ENCODE results near the gene HNF1B. TPM values are rescaled to one million over a fixed set of nuclear protein-coding genes. Genes with fewer than 3 reads are reported as not detected.

The HNF1B gene
- total RNA-seq, 1 donor from 2014 or later: 10.5 TPM

- Mint-ChIP-seq H3K27me3 (ENCODE audit: low read depth) (no peaks in the 10 kb centered on the region), H3K4me3 (ENCODE audit: unreplicated experiment) (no peak overlapping the region), H3K27ac (ENCODE audit: unreplicated experiment) (no peak overlapping the region), H3K36me3 (ENCODE audit: low read depth) (no peaks in the 10 kb centered on the region), H3K9me3 (ENCODE audit: low read depth) (no peaks in the 10 kb centered on the region), H3K4me1 (ENCODE audit: low read depth) (no peaks in the 10 kb centered on the region)
- TF ChIP-seq CTCF (IDR thresholded peaks at IDR 0.05): no peak
- DNase-seq (ENCODE audit: low spot score): no peak
These were observed 80.6 kb downstream of the HNF1B start for GRCh38 chr17:37664214-37664613.

- H3K27me3 Mint-ChIP-seq (ENCODE audit: low read depth): no peaks in the 10 kb centered on the region
- H3K4me3 Mint-ChIP-seq (ENCODE audit: unreplicated experiment): no peak overlapping the region
- no peaks in the 10 kb centered on the region for H3K9me3 Mint-ChIP-seq (ENCODE audit: low read depth)
- no peaks in the 10 kb centered on the region for H3K36me3 Mint-ChIP-seq (ENCODE audit: low read depth)
- no peaks in the 10 kb centered on the region for H3K4me1 Mint-ChIP-seq (ENCODE audit: low read depth)
- no peak for DNase-seq (ENCODE audit: low spot score)
- no peak for TF ChIP-seq CTCF (IDR thresholded peaks at IDR 0.05)
- H3K27ac Mint-ChIP-seq (ENCODE audit: unreplicated experiment): no peak overlapping the region
These were observed 82.5 kb downstream of the HNF1B start for GRCh38 chr17:37662353-37662752.

GRCh38 chr17:37661400-37662014, 83.4 kb downstream of the HNF1B start:
- no peak for TF ChIP-seq CTCF (IDR thresholded peaks at IDR 0.05)
- no peak overlapping the region for H3K4me3 Mint-ChIP-seq (ENCODE audit: unreplicated experiment)
- H3K36me3 Mint-ChIP-seq (ENCODE audit: low read depth): no peaks in the 10 kb centered on the region
- no peaks in the 10 kb centered on the region for H3K27me3 Mint-ChIP-seq (ENCODE audit: low read depth)
- H3K9me3 Mint-ChIP-seq (ENCODE audit: low read depth): no peaks in the 10 kb centered on the region
- no peaks in the 10 kb centered on the region for H3K4me1 Mint-ChIP-seq (ENCODE audit: low read depth)
- H3K27ac Mint-ChIP-seq (ENCODE audit: unreplicated experiment): no peak overlapping the region
- DNase-seq (ENCODE audit: low spot score): no peak

GRCh38 chr17:37659925-37660324, 84.9 kb downstream of the HNF1B start:
- H3K36me3 Mint-ChIP-seq (ENCODE audit: low read depth): no peaks in the 10 kb centered on the region
- H3K4me1 Mint-ChIP-seq (ENCODE audit: low read depth): no peaks in the 10 kb centered on the region
- H3K27ac Mint-ChIP-seq (ENCODE audit: unreplicated experiment): no peak overlapping the region
- TF ChIP-seq CTCF (IDR thresholded peaks at IDR 0.05): no peak
- DNase-seq (ENCODE audit: low spot score): no peak
- no peaks in the 10 kb centered on the region for H3K27me3 Mint-ChIP-seq (ENCODE audit: low read depth)
- H3K4me3 Mint-ChIP-seq (ENCODE audit: unreplicated experiment): no peak overlapping the region
- H3K9me3 Mint-ChIP-seq (ENCODE audit: low read depth): no peaks in the 10 kb centered on the region

DNA sequence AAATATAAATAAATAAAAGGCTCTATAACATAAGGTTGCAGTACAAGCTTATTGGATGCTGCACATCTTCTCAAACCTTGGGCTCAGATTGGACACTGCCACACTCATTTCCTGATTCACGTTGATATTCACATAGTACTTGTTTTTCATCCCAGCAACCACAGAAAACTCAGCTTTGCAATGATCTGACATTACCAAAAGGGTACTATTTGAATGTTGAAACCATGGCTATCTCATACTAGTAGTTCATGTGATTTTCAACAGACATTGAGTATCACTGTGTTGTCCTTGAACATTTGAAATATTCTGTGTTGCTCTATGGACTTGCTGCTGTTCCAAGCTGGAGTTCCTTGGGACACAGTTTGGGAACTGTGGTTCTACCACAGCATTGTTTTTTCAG, 87.7 kb downstream of the HNF1B start:
- H3K4me1 Mint-ChIP-seq (ENCODE audit: low read depth): no peaks in the 10 kb centered on the region
- no peaks in the 10 kb centered on the region for H3K27me3 Mint-ChIP-seq (ENCODE audit: low read depth)
- H3K36me3 Mint-ChIP-seq (ENCODE audit: low read depth): no peaks in the 10 kb centered on the region
- H3K27ac Mint-ChIP-seq (ENCODE audit: unreplicated experiment): no peak overlapping the region
- DNase-seq (ENCODE audit: low spot score): no peak
- no peak for TF ChIP-seq CTCF (IDR thresholded peaks at IDR 0.05)
- H3K9me3 Mint-ChIP-seq (ENCODE audit: low read depth): no peaks in the 10 kb centered on the region
- H3K4me3 Mint-ChIP-seq (ENCODE audit: unreplicated experiment): no peak overlapping the region
